Muscle layer of duodenum (tissue), 2 donors: Measurements from ENCODE around the gene PCSK2.

Experiments used
- H3K27ac ChIP-seq: one replicate; pipeline ENCODE4 v1.7.0; 2013; ENCODE audit warnings: mild to moderate bottlenecking, low read length
- H3K27me3 ChIP-seq: one replicate; pipeline ENCODE4 v1.7.0; 2013; ENCODE audit warnings: low read depth, mild to moderate bottlenecking, control low read depth, low read length
- H3K36me3 ChIP-seq, 2 donors: one replicate each; pipeline ENCODE4 v1.7.0; 2013; ENCODE audit warnings: low read length in 2 of 2, control low read depth in 1 of 2, mild to moderate bottlenecking in 1 of 2; ENCODE audit not compliant: insufficient read depth in 2 of 2, control insufficient read depth in 1 of 2
- H3K4me1 ChIP-seq, 2 donors: one replicate each; pipeline ENCODE4 v1.7.0; 2013; ENCODE audit warnings: low read length in 2 of 2, mild to moderate bottlenecking in 2 of 2, control low read depth in 1 of 2, moderate library complexity in 1 of 2; ENCODE audit not compliant: insufficient read depth in 2 of 2, control insufficient read depth in 1 of 2
- H3K4me3 ChIP-seq, 2 donors: one replicate each; pipeline ENCODE4 v1.7.0; 2013; ENCODE audit warnings: low read length in 2 of 2, low read depth in 1 of 2, mild to moderate bottlenecking in 1 of 2
- H3K9me3 ChIP-seq, 2 donors: one replicate each; pipeline ENCODE4 v1.7.0; 2013; ENCODE audit warnings: low read length in 2 of 2, control low read depth in 1 of 2, mild to moderate bottlenecking in 1 of 2; ENCODE audit not compliant: control insufficient read depth in 1 of 2
- donor health status: healthy.

The PCSK2 gene

DNA sequence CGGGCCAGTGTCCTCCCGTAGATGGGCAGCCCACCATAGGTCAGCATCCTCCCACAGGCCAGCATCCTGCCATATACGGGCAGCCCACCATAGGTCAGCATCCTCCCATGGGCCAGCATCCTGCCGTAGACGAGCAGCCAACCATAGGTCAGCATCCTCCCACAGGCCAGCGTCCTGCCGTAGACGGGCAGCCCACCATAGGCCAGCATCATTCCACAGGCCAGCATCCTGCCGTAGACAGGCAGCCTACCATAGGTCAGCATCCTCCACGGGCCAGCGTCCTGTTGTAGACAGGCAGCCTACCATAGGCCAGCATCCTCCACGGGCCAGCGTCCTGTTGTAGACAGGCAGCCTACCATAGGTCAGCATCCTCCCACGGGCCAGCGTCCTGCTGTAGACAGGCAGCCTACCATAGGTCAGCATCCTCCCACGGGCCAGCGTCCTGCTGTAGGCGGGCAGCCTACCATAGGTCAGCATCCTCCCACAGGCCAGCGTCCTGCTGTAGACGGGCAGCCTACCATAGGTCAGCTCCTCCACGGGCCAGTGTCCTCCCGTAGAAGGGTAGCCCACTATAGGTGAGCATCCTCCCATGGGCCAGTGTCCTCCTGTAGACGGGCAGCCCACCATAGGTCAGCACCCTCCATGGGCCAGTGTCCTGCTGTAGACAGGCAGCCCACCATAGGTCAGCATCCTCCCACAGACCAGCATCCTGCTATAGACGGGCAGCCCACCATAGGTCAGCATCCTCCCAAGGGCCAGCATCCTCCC is 241.4 kb downstream of the PCSK2 start:
- Histone ChIP-seq H3K4me1 (no peaks in the 10 kb centered on the region), H3K4me3 (no peak overlapping the region), H3K27ac (no peak overlapping the region), H3K36me3 (peaks cover 0 to 3% of the 10 kb centered on the region in 2 donors), H3K27me3 (no peaks in the 10 kb centered on the region), H3K9me3 (no peaks in the 10 kb centered on the region)

DNA sequence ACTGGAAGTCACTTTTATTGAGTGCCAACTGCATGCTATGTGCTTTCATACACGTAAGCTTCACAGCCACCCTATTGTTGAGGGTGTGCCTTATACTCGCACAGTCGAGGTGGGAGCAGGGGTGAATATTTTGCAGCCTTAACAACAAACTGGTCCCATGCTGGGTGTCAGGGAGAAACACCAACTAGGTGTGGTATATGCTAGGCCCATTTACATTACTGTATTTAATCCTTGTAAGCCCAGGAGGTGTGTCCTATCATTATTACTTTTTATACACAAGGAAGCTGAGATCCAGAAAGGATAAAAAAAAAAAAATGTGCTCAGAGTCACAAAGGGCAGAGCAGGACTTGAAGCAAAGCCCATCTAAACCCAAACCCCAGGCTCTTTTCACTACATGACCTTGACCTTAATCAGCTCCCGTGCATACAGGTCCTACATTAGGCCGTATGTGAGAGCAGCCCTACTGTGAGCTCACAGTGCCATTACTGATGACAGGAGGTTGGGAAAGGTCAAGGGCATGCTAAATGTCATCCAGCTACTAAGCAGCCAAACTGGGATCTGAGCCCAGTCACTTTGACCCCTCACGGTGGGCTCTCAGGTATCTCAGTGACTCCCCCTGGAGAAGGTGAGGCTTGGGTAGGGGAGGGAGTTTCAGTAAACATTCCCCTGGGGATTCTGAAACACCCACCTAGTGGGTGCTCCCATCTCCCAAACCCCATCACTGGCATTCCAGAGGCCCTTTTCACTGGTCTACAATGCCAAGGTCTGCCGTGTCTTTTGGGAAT is 242.6 kb downstream of the PCSK2 start:
- Histone ChIP-seq H3K4me1 (no peaks in the 10 kb centered on the region), H3K36me3 (peaks cover 0 to 3% of the 10 kb centered on the region in 2 donors), H3K4me3 (no peak overlapping the region), H3K9me3 (no peaks in the 10 kb centered on the region), H3K27ac (no peak overlapping the region), H3K27me3 (no peaks in the 10 kb centered on the region)

DNA sequence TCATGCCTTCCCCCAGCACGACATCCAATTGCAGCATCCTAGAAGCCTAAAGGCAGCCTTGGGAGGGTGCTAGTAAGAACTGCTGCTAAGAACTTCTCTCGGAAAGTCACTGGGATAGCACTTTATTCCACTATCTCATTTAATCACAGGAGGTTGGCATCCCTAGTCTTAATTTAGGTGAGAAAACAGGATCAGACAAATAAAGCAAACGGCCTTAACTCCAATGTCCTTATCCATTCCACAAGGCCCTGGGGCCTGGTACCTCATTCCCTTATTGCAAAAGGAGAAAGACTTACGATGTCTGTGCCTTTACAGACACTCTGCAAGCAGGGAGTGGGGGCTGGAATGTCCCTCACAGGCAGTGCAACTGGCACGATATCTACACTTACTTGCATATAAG is 243.7 kb downstream of the PCSK2 start:
- Histone ChIP-seq H3K36me3 (no peaks in the 10 kb centered on the region), H3K27ac (no peak overlapping the region), H3K27me3 (no peaks in the 10 kb centered on the region), H3K4me3 (no peak overlapping the region), H3K4me1 (no peaks in the 10 kb centered on the region), H3K9me3 (no peaks in the 10 kb centered on the region)

DNA sequence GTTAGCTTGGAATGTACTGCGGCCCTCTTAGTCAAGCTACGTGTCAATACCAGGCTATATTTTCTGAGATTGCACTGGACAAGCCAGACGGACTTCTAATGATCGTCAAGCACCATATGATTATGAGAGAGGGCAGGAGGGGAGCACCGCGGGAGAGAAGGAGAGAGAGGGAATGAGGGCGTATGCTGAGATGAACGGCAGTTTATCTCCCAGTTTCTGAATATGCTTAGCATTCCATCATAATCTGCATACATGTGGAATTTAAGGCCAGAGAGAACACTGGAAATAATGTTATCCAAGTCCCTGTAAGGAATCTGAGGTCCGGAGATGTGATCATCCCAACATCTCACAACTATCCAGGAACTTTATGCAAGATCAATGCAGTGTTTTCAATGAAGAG is 244.1 kb downstream of the PCSK2 start:
- Histone ChIP-seq H3K27ac (no peak overlapping the region), H3K9me3 (no peaks in the 10 kb centered on the region), H3K4me1 (no peaks in the 10 kb centered on the region), H3K36me3 (no peaks in the 10 kb centered on the region), H3K4me3 (no peak overlapping the region), H3K27me3 (no peaks in the 10 kb centered on the region)

DNA sequence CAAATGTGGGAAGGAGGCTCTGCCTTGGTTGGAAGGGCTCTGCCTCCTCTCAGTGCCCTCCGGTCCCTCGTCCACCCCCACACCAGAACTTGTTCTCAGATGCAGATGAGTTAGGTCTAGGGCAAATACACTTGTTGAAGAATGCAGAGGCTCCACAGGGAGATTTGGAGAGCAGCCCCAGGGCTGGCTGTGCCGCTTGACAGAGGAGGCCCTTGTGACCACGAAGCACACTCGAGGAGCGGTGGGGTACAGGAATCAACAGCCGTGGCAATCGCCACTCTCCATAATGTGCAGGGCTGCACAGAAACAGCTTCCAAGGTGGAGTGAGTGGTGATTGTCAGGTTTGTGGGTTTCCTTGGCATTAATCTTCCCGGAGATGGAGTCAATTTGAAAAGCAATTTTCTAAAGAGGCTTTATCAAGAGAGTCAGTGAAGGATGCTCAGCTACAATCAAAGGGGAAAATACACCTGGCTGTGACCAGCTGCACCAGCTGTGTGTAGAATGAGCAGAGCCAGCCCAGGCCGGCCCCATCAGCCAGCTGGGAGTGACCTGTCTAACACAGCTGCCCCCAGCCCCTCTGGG is 244.9 kb downstream of the PCSK2 start:
- Histone ChIP-seq H3K9me3 (no peaks in the 10 kb centered on the region), H3K27me3 (no peaks in the 10 kb centered on the region), H3K4me1 (no peaks in the 10 kb centered on the region), H3K27ac (no peak overlapping the region), H3K36me3 (no peaks in the 10 kb centered on the region), H3K4me3 (no peak overlapping the region)

DNA sequence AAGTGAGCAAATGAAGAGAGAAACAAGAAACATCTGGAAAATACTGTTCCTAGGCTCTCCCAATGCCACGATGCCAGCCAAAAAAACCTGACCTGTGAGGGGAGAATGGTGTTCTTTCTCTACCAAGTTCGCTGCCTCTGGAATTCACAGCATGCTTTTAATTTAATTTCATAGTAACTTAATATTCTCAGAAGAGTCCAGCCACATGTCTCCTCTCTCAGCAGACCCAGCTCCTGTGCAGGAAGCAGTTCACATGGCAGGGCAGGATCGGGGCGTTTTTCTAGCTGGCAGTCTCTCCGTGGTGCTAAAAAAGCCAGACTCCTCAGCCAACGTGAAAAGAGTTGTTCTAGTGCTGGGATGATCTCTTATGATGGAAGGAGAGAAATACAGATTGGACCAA is 246.8 kb downstream of the PCSK2 start:
- no peak overlapping the region for H3K4me3 ChIP-seq
- H3K27ac ChIP-seq = no peak overlapping the region
- H3K36me3 ChIP-seq = no peaks in the 10 kb centered on the region
- no peaks in the 10 kb centered on the region for H3K9me3 ChIP-seq
- H3K4me1 ChIP-seq = no peaks in the 10 kb centered on the region
- no peaks in the 10 kb centered on the region for H3K27me3 ChIP-seq

DNA sequence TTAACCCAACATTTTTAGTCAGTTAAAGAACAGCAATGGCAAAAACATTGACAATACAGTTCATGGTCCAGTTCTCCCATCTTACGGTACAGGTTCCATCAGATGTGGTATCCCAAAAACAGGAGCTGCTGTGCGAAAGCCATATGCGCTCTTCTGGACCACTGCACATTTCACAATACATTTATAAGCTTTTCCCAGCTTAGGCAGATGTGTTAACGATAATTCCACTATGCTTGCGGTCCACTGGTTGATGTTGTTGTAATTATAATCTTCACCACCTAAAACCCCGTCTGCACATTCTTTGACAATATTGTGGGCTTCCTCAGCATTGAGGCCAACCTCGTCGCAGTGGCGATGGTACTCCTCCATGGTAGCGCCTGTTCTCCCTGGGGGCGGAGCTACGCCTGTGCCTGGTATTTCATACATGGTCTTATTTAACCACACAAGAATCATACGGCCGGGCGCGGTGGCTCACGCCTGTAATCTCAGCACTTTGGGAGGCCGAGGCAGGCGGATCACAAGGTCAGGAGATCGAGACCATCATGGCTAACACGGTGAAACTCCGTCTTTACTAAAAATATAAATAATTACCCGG is 252.3 kb downstream of the PCSK2 start:
- Histone ChIP-seq H3K9me3 (no peaks in the 10 kb centered on the region), H3K4me3 (no peak overlapping the region), H3K36me3 (no peaks in the 10 kb centered on the region), H3K4me1 (no peaks in the 10 kb centered on the region), H3K27ac (no peak overlapping the region), H3K27me3 (no peaks in the 10 kb centered on the region)

DNA sequence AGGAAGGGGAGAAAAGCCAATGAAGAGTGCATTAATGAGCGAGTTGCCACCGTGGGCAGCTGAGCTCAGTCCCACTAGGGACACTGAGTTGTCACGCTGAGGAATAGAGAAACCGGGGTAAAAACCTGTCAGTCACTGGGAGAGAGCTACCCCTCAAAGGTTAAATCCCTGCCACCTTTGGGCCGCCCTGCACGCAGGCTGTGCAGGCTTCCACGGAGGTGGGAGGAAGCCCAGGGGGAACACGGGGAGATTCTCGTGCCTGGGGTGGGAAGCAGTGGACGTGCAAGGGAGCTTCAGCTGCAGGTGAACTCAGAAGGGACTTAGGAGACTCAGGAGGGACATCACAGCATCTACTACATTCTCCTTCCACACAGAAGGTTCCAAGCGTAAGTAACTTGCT is 253.9 kb downstream of the PCSK2 start:
- H3K4me1 ChIP-seq = no peaks in the 10 kb centered on the region
- H3K27me3 ChIP-seq = no peaks in the 10 kb centered on the region
- no peaks in the 10 kb centered on the region for H3K36me3 ChIP-seq
- H3K9me3 ChIP-seq = no peaks in the 10 kb centered on the region
- no peak overlapping the region for H3K4me3 ChIP-seq
- H3K27ac ChIP-seq = no peak overlapping the region

DNA sequence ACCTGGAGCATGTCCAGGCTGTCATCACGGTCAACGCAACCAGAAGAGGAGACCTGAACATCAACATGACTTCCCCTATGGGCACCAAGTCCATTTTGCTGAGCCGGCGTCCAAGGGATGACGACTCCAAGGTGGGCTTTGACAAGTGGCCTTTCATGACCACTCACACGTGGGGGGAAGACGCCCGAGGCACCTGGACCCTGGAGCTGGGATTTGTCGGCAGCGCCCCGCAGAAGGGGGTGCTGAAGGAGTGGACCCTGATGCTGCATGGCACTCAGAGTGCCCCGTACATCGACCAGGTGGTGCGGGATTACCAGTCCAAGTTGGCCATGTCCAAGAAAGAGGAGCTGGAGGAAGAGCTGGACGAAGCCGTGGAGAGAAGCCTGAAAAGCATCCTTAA is 254.8 kb downstream of the PCSK2 start:
- Histone ChIP-seq H3K4me3 (no peak overlapping the region), H3K36me3 (no peaks in the 10 kb centered on the region), H3K9me3 (no peaks in the 10 kb centered on the region), H3K27me3 (no peaks in the 10 kb centered on the region), H3K4me1 (no peaks in the 10 kb centered on the region), H3K27ac (no peak overlapping the region)

DNA sequence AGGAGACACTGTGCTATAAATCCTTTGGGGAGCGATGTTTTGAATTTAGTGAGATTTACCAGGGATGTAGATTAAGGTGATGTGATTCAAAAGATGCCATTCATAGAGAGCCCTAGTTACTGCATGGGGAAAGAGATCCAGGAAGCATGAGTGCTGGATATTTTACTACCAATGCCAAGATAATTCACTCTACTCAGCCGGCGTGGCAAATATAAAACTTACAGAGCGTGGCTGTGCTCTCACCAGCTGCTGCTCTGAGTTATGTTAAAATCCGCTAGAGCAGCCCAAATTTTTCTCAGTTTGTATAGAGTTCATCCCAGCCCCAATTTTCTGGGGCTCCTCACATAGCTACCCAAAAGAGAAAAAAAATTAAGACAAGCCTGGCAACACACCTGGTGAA is 255.7 kb downstream of the PCSK2 start:
- Histone ChIP-seq H3K9me3 (no peaks in the 10 kb centered on the region), H3K4me1 (no peaks in the 10 kb centered on the region), H3K4me3 (no peak overlapping the region), H3K27ac (no peak overlapping the region), H3K27me3 (no peaks in the 10 kb centered on the region), H3K36me3 (no peaks in the 10 kb centered on the region)

DNA sequence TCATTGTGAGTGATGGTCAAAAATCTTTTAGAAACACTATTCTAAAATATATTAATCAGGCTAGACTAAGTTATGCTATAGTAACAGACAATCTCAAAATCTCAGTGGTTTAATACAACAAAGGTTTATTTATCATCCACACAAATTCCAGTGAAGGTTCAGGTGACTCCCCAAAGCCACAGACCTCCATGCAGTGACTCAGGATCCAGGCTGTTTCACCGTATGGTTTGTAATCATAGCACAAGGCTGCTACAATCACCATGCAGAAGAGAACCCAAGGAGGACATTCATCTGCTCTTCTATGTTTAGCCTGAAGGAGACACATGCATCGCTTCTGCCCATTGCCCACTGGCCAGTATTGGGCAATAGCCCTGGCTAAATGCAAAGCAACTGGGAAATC is 258.2 kb downstream of the PCSK2 start:
- H3K27me3 ChIP-seq = no peaks in the 10 kb centered on the region
- H3K4me3 ChIP-seq = no peak overlapping the region
- H3K9me3 ChIP-seq = no peaks in the 10 kb centered on the region
- no peaks in the 10 kb centered on the region for H3K4me1 ChIP-seq
- H3K36me3 ChIP-seq = no peaks in the 10 kb centered on the region
- H3K27ac ChIP-seq = no peak overlapping the region
